ENCODE results near the gene UBE4B. TPM values are rescaled to one million over a fixed set of nuclear protein-coding genes. Genes with fewer than 3 reads are reported as not detected.

Gene UBE4B
- total RNA-seq, 1 experiment from 2014 or later, result 40.3 TPM

DNA sequence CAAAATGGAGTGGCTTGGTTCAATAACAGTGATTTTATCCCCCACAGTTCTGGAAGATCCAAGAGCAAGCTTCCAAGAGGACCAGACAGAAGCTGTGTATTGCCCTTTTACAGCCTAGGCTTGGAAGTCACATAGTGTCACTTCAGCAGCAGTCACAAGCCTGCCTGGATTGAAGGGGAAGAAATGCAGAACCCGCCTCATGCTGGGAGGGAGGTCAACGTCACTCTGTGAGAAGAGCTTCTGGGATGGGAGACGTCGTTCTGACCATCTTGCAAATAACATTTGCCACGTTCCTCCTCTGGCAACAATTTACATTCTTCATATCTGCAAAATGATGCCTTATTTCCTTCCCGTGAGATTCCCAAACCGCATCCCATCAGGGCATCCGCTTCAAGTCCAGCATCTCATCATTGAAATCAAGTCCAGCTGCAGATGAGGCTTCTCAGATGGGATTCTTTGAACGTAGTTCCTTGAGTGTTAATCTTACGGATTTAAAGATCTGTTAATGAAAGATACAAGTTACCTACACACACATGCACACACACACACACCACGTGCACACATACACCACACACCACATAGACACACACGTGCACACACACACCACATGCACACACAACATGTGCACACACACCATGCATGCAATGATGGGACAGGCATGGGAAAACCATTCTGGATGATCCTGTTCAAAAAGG is 153.7 kb downstream of the UBE4B start:
- Mint-ChIP-seq H3K4me1 (ENCODE audit: low read depth, unreplicated experiment) (peaks cover 9% of the 10 kb centered on the region), H3K36me3 (ENCODE audit: insufficient read depth, unreplicated experiment) (peaks cover 10% of the 10 kb centered on the region), H3K27ac (ENCODE audit: unreplicated experiment) (no peak overlapping the region), H3K4me3 (ENCODE audit: unreplicated experiment) (no peak overlapping the region), H3K9me3 (ENCODE audit: unreplicated experiment) (no peaks in the 10 kb centered on the region), H3K27me3 (ENCODE audit: insufficient read depth, unreplicated experiment) (no peaks in the 10 kb centered on the region)
- Histone ChIP-seq H3K4me1 (no peaks in the 10 kb centered on the region), H3K36me3 (ENCODE audit: control insufficient read depth, insufficient read depth, low read length) (no peaks in the 10 kb centered on the region), H3K4me3 (ENCODE audit: low read depth, low read length) (no peak overlapping the region), H3K27me3 (replicated peaks; ENCODE audit: control insufficient read depth, insufficient read depth, low read length) (no peaks in the 10 kb centered on the region), H3K9me3 (no peaks in the 10 kb centered on the region)
- BruUV-seq (replicated peaks), result no TSS peak
- TF ChIP-seq, protein P1, sequence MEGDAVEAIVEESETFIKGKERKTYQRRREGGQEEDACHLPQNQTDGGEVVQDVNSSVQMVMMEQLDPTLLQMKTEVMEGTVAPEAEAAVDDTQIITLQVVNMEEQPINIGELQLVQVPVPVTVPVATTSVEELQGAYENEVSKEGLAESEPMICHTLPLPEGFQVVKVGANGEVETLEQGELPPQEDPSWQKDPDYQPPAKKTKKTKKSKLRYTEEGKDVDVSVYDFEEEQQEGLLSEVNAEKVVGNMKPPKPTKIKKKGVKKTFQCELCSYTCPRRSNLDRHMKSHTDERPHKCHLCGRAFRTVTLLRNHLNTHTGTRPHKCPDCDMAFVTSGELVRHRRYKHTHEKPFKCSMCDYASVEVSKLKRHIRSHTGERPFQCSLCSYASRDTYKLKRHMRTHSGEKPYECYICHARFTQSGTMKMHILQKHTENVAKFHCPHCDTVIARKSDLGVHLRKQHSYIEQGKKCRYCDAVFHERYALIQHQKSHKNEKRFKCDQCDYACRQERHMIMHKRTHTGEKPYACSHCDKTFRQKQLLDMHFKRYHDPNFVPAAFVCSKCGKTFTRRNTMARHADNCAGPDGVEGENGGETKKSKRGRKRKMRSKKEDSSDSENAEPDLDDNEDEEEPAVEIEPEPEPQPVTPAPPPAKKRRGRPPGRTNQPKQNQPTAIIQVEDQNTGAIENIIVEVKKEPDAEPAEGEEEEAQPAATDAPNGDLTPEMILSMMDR (IDR thresholded peaks at IDR 0.05; ENCODE audit: insufficient read depth in 1 of 2, low read depth in 1 of 2, low read length in 1 of 2, severe bottlenecking in 1 of 2, unreplicated experiment in 1 of 2), result no peak
- POLR2A ChIA-PET, result no interaction called here
- no peak for DNase-seq
- intact Hi-C loops (cut with micrococcal nuclease; ENCODE audit: unreplicated experiment), result no loop called here
- CTCF ChIA-PET, result no interaction called here

DNA sequence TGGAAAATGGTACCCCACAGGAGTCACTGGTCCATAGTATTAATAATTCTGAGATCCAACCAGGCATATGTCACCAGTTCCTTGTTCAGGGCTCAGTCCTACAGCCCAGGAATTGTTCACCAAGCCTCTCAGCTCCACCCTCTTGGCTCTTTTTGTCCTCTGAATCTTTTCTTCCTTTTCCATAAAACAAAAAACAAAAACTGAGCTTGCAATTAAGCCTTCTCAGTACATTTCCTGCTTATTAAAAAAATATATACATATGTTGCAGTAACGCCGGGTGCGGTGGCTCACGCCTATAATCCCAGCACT is 154.2 kb downstream of the UBE4B start:
- CTCF ChIA-PET, result interaction anchor here (0.6 kb wide), 1 partner anchor 12 kb away, joined by 4 read pairs; no protein-coding TSS in a partner anchor
- Mint-ChIP-seq H3K9me3 (ENCODE audit: unreplicated experiment) (no peaks in the 10 kb centered on the region), H3K36me3 (ENCODE audit: insufficient read depth, unreplicated experiment) (peaks cover 10% of the 10 kb centered on the region), H3K4me1 (ENCODE audit: low read depth, unreplicated experiment) (peaks cover 9% of the 10 kb centered on the region), H3K4me3 (ENCODE audit: unreplicated experiment) (no peak overlapping the region), H3K27me3 (ENCODE audit: insufficient read depth, unreplicated experiment) (no peaks in the 10 kb centered on the region), H3K27ac (ENCODE audit: unreplicated experiment) (no peak overlapping the region)
- H3K9me3 ChIP-seq, result no peaks in the 10 kb centered on the region
- no peaks in the 10 kb centered on the region for H3K4me1 ChIP-seq
- intact Hi-C loops (cut with micrococcal nuclease; ENCODE audit: unreplicated experiment), result no loop called here
- no peak for DNase-seq
- H3K4me3 ChIP-seq (ENCODE audit: low read depth, low read length), result no peak overlapping the region
- no peaks in the 10 kb centered on the region for H3K27me3 ChIP-seq (replicated peaks; ENCODE audit: control insufficient read depth, insufficient read depth, low read length)
- no peaks in the 10 kb centered on the region for H3K36me3 ChIP-seq (ENCODE audit: control insufficient read depth, insufficient read depth, low read length)
- POLR2A ChIA-PET, result no interaction called here
- TF ChIP-seq, protein P1 (IDR thresholded peaks at IDR 0.05; ENCODE audit: insufficient read depth in 1 of 2, low read depth in 1 of 2, low read length in 1 of 2, severe bottlenecking in 1 of 2, unreplicated experiment in 1 of 2), result no peak
- no TSS peak for BruUV-seq (replicated peaks)

DNA sequence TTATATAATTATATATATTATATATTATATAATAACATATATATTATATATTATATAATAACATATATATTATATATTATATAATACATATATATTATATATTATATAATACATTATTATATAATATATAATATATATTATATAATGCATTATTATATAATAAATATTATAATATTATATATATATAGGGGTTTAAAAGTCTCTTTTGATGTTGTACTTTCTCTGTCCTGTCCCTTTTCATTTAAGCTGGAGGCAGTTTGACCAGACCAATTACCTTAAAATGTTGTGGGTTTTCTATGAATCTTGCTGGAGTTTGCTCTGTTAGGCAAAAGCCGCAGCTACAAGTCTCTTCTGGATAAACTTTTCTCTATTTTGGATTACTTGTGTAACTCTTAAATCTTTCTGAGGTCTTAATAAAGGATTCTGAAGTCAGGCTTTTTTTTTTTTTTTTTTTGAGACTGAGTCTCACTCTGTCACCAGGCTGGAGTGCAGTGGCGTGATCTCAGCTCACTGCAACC is 155.4 kb downstream of the UBE4B start:
- Histone ChIP-seq H3K27me3 (replicated peaks; ENCODE audit: control insufficient read depth, insufficient read depth, low read length) (no peaks in the 10 kb centered on the region), H3K4me1 (no peaks in the 10 kb centered on the region), H3K9me3 (no peaks in the 10 kb centered on the region), H3K4me3 (ENCODE audit: low read depth, low read length) (no peak overlapping the region), H3K36me3 (ENCODE audit: control insufficient read depth, insufficient read depth, low read length) (no peaks in the 10 kb centered on the region)
- Mint-ChIP-seq H3K36me3 (ENCODE audit: insufficient read depth, unreplicated experiment) (peaks cover 10% of the 10 kb centered on the region), H3K27ac (ENCODE audit: unreplicated experiment) (no peak overlapping the region), H3K4me1 (ENCODE audit: low read depth, unreplicated experiment) (peaks cover 9% of the 10 kb centered on the region), H3K27me3 (ENCODE audit: insufficient read depth, unreplicated experiment) (no peaks in the 10 kb centered on the region), H3K4me3 (ENCODE audit: unreplicated experiment) (no peak overlapping the region), H3K9me3 (ENCODE audit: unreplicated experiment) (no peaks in the 10 kb centered on the region)
- POLR2A ChIA-PET, result no interaction called here
- intact Hi-C loops (cut with micrococcal nuclease; ENCODE audit: unreplicated experiment), result no loop called here
- CTCF ChIA-PET, result no interaction called here
- TF ChIP-seq, protein P1 (IDR thresholded peaks at IDR 0.05; ENCODE audit: insufficient read depth in 1 of 2, low read depth in 1 of 2, low read length in 1 of 2, severe bottlenecking in 1 of 2, unreplicated experiment in 1 of 2), result no peak
- no peak for DNase-seq
- BruUV-seq (replicated peaks), result no TSS peak

Measured in Caco-2 (cell line).